DOHH2 (cell line): ENCODE measurements around the gene ANKRD9.
"Not testable (repeated sequence)": the region's sequence is repeated elsewhere in the genome, so short reads cannot be mapped to it uniquely, and the experiment has no call there.

Source experiments
- H3F3A ChIP-seq: fragments of 200-600 bp; sonication (generic), shearing (Covaris generic); 2 replicates; pipeline ENCODE4 v1.6.0; 2016; ENCODE audit warnings: antibody characterized with exemption, mild to moderate bottlenecking; ENCODE audit not compliant: control insufficient read depth, insufficient read depth
- H3K27ac ChIP-seq: fragments of 200-600 bp; sonication (generic); 2 replicates; pipeline ENCODE4 v1.5.1; 2014; ENCODE audit warnings: low read depth, mild to moderate bottlenecking, low read length, moderate library complexity
- H3K27me3 ChIP-seq: fragments of 200-600 bp; sonication (generic); 2 replicates; pipeline ENCODE4 v1.6.1; 2014; ENCODE audit warnings: mild to moderate bottlenecking, low read length, mixed read lengths; ENCODE audit not compliant: control insufficient read depth
- H3K36me3 ChIP-seq: fragments of 200-600 bp; sonication (generic); 2 replicates; pipeline ENCODE4 v1.6.1; 2014; ENCODE audit warnings: mild to moderate bottlenecking, low read length, moderate library complexity, mixed read lengths; ENCODE audit not compliant: control insufficient read depth
- H3K4me1 ChIP-seq: fragments of 200-600 bp; sonication (generic); 2 replicates; pipeline ENCODE4 v1.6.1; 2014; ENCODE audit warnings: mild to moderate bottlenecking, low read length, mixed read lengths; ENCODE audit not compliant: control insufficient read depth
- H3K4me2 ChIP-seq: fragments of 200-600 bp; sonication (generic); 2 replicates; pipeline ENCODE4 v1.6.0; 2014; ENCODE audit warnings: mild to moderate bottlenecking, low read length, moderate library complexity
- H3K4me3 ChIP-seq: fragments of 200-600 bp; sonication (generic); 2 replicates; pipeline ENCODE4 v1.5.1; 2014; ENCODE audit warnings: mild to moderate bottlenecking, low read length, mixed read lengths
- H3K79me2 ChIP-seq: fragments of 200-600 bp; sonication (generic); 2 replicates; pipeline ENCODE4 v1.6.1; 2014; ENCODE audit warnings: mild to moderate bottlenecking, low read length, mixed read lengths; ENCODE audit not compliant: control insufficient read depth
- H3K9me2 ChIP-seq: fragments of 200-600 bp; sonication (generic); replicated peaks from 2 replicates; pipeline ENCODE4 v1.6.1; 2014; ENCODE audit warnings: mild to moderate bottlenecking, low read length, mixed read lengths; ENCODE audit not compliant: control insufficient read depth
- H3K9me3 ChIP-seq: fragments of 200-600 bp; sonication (generic); 2 replicates; pipeline ENCODE4 v1.6.1; 2014; ENCODE audit warnings: antibody characterized with exemption, low read length, mixed read lengths; ENCODE audit not compliant: control insufficient read depth, insufficient read depth
- H4K20me1 ChIP-seq: fragments of 200-600 bp; sonication (generic); 2 replicates; pipeline ENCODE4 v1.6.0; 2014; ENCODE audit warnings: low read depth, mild to moderate bottlenecking, antibody characterized with exemption, low read length, moderate library complexity; ENCODE audit not compliant: control insufficient read depth, insufficient read depth
- EZH2phosphoT487 ChIP-seq: fragments of 200-600 bp; sonication (generic); IDR thresholded peaks from 2 replicates; pipeline ENCODE4 v1.6.1; 2017; ENCODE audit warnings: borderline replicate concordance, mild to moderate bottlenecking, antibody characterized with exemption, low read length, moderate library complexity, mixed read lengths
- TF ChIP-seq, protein P1 (sequence below): fragments of 200-600 bp; sonication (generic); IDR thresholded peaks from one replicate; pipeline ENCODE4 v1.5.1; 2014; ENCODE audit warnings: antibody characterized with exemption, mild to moderate bottlenecking, low read depth, low read length; ENCODE audit not compliant: poor library complexity, severe bottlenecking

The ANKRD9 gene

DNA sequence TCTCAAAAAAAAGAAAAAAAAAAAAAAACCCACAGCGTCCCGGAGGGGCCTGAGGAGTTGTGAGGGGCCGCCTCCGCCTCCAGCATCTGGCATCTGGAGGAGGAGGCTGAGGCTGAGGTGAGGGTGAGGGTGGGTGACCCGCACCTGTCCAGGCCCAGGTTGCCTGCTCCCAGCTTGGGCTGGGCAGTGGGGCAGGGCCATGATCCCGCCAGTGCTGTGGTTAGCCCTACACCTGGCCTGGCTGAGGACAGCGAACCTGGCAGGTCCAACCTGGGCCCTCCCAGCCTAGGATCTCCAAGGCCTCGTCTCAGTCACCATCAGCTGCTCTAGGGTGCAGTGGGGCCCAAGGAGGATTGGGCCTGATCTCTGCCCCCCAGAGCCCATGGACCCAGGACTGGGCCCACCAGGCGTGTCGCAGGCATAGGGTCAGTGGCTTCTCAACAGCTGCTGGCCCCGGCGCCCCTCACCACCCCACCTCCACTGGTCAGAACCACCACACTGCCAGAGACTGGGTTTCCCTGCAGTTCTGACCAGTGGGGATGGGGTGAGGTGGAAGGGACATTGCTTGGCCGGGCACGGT lies 46.6 kb upstream of the ANKRD9 start:
- no peak for TF ChIP-seq EZH2phosphoT487
- TF ChIP-seq, protein P1, sequence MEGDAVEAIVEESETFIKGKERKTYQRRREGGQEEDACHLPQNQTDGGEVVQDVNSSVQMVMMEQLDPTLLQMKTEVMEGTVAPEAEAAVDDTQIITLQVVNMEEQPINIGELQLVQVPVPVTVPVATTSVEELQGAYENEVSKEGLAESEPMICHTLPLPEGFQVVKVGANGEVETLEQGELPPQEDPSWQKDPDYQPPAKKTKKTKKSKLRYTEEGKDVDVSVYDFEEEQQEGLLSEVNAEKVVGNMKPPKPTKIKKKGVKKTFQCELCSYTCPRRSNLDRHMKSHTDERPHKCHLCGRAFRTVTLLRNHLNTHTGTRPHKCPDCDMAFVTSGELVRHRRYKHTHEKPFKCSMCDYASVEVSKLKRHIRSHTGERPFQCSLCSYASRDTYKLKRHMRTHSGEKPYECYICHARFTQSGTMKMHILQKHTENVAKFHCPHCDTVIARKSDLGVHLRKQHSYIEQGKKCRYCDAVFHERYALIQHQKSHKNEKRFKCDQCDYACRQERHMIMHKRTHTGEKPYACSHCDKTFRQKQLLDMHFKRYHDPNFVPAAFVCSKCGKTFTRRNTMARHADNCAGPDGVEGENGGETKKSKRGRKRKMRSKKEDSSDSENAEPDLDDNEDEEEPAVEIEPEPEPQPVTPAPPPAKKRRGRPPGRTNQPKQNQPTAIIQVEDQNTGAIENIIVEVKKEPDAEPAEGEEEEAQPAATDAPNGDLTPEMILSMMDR = no peak
- Histone ChIP-seq H3K27ac (no peak overlapping the region), H3K4me3 (peak overlapping the region; percentile 79; the same call in 1 of the 2 replicates), H3F3A (no peaks in the 10 kb centered on the region), H3K4me2 (peak overlapping the region; percentile 94), H3K79me2 (no peaks in the 10 kb centered on the region), H3K27me3 (peaks cover 8% of the 10 kb centered on the region), H3K36me3 (no peaks in the 10 kb centered on the region), H3K4me1 (peaks cover 36% of the 10 kb centered on the region), H4K20me1 (no peaks in the 10 kb centered on the region), H3K9me3 (no peaks in the 10 kb centered on the region), H3K9me2 (no peaks in the 10 kb centered on the region)

DNA sequence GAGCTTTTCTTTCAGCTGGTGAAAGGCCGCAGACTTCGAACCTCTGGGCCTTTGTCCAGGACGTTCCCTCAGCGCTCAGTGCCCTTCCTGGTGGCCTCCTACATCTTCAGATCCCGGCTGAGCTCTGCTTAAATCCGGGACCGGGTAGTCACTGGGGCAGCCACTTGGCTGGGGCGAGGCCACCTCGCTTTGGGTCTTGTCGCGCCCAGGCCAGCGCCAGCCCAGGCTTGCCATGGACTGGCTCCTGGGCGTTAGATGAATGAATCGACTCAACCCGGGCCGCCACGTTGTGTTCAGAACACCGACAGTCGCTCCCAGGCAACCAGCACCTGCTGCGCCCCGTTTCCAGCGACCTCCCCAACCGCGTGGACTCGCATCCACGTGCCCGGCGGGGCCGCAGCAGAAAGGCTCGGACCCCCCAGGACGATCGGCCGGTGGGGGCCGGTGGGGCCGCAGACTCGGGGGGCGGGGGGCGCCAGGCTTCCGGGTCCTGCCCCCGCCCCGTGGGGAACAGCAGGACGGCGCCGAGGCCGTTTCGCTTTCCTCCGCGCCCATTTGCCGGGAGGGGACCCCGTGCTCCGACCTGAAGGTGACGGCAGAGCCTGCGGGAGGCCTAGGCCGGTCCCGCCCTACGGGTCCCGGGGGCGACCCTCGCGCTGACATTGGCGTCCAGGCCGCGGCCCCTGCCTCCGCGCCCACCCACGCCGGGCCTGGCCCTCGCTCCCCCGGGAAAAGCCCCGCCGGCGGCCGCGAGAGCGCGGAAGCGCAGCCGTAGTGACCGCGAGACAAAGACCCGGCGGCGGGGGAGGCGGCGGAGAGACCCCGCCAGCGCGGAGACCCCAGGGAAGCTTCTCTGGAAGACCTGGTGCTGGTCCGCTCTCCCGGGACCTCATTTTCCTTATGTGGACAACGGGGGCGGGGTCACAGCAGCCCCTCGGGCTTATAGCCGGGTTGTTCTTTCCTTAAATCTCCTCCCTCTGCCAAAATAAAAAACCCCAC lies 45.5 kb upstream of the ANKRD9 start:
- no peaks in the 10 kb centered on the region for H3F3A ChIP-seq
- H3K27ac ChIP-seq = no peak overlapping the region
- peaks cover 8% of the 10 kb centered on the region for H3K27me3 ChIP-seq
- no peaks in the 10 kb centered on the region for H4K20me1 ChIP-seq
- no peaks in the 10 kb centered on the region for H3K36me3 ChIP-seq
- no peak for TF ChIP-seq EZH2phosphoT487
- TF ChIP-seq, protein P1 = no peak
- H3K4me2 ChIP-seq = peak overlapping the region; percentile 94
- peak overlapping the region; percentile 79 for H3K4me3 ChIP-seq
- H3K9me2 ChIP-seq = no peaks in the 10 kb centered on the region
- no peaks in the 10 kb centered on the region for H3K79me2 ChIP-seq
- H3K4me1 ChIP-seq = peaks cover 26% of the 10 kb centered on the region
- no peaks in the 10 kb centered on the region for H3K9me3 ChIP-seq

DNA sequence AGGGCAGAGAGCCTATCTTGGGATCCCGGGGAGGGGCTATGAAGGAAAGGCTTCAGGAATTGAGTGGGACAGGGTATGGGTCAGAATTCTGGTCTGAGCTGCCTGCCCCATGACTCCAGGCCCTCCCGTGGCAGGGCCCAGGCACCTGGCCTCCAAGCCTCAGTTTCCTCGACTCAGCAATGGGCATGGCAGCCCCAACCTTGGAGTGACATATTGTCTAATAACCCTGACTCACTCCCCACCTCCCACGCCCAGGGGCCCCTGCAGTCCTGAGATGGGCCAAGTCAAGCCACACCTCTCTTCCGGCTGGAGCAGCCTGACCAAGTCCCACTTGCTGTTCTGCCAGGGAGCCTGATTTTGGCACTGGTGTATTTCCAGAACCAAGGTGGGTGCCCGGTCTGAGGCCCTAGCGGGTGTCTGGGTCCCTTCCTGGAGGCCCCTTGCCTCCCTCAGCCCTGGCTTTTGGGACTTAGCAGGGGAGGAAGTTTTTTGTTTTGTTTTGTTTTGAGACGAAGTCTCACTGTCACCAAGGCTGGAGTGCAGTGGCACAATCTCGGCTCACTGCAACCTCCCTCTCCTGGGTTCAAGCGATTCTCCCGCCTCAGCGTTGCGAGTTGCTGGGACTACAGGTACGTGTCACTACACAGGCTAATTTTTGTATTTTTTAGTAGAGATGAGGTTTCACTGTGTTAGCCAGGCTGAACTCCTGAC lies 42.6 kb upstream of the ANKRD9 start:
- H3K4me2 ChIP-seq = no peak overlapping the region

DNA sequence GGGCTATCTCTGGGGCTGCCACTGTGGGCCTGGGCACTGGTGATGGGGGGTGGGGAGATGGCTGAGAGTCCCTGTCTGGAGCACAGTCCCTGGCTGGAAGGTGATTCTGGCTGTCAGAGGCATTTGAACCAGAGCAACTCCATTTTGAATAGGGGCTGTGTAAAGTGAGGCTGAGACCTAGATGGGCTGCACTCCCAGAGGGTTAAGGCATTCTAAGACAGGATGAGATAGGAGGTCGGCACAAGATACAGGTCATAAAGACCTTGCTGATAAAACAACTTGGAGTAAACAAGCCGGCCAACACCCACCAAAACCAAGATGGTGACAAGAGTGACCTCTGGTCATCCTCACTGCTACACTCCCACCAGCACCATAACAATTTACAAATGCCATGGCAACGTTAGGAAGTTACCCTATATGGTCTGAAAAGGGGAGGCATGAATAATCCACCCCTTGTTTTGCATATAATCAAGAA lies 41.4 kb upstream of the ANKRD9 start:
- not testable (repeated sequence) for H3K4me3 ChIP-seq, H3F3A ChIP-seq, H3K27ac ChIP-seq, H3K79me2 ChIP-seq, H3K36me3 ChIP-seq, H4K20me1 ChIP-seq, H3K4me2 ChIP-seq, H3K9me2 ChIP-seq, H3K9me3 ChIP-seq
- peaks cover 14% of the 10 kb centered on the region for H3K27me3 ChIP-seq
- peaks cover 36% of the 10 kb centered on the region for H3K4me1 ChIP-seq

More for the DNA sequence above, 42.6 kb upstream of the ANKRD9 start:
- H3K27ac ChIP-seq = no peak overlapping the region
- no peak for TF ChIP-seq EZH2phosphoT487
- TF ChIP-seq, protein P1 = no peak
- peaks cover 33% of the 10 kb centered on the region for H3K4me1 ChIP-seq
- no peak overlapping the region for H3K4me3 ChIP-seq
- no peaks in the 10 kb centered on the region for H4K20me1 ChIP-seq
- 0 out of 2 replicates have a peak, but pooled peaks cover 3% of the 10 kb centered on the region for H3F3A ChIP-seq
- H3K36me3 ChIP-seq = no peaks in the 10 kb centered on the region
- H3K79me2 ChIP-seq = no peaks in the 10 kb centered on the region
- H3K9me3 ChIP-seq = no peaks in the 10 kb centered on the region
- H3K9me2 ChIP-seq = no peaks in the 10 kb centered on the region
- peaks cover 12% of the 10 kb centered on the region for H3K27me3 ChIP-seq
